Spleen (tissue), 7 donors: Measurements from ENCODE around the gene NCOA3.

Experiments
- POLR2A ChIP-seq, 3 donors: fragments of 450-650 bp; IDR thresholded peaks; one replicate each; pipeline ENCODE4 v1.5.1; 2017; ENCODE audit warnings: antibody characterized with exemption in 3 of 3, mild to moderate bottlenecking in 1 of 3
- POLR2AphosphoS5 ChIP-seq, 3 donors: sonication (generic); formaldehyde crosslinking; IDR thresholded peaks; one replicate each; pipeline ENCODE4 v1.5.1; 2017; ENCODE audit warnings: antibody characterized with exemption in 3 of 3
- TF ChIP-seq, protein P1 (sequence below), 11 experiments: fragments of 200-600 bp in 7 of 11; fragments of 450-650 bp in 4 of 11; sonication (generic) in 4 of 11; IDR thresholded peaks in 8 of 11; conservative IDR thresholded peaks in 3 of 11; 1 replicate in 7 of 11; 2 replicates in 4 of 11; pipeline versions ENCODE4 v1.4.0 to v1.8.0; 2016 to 2021; ENCODE audit warnings: antibody characterized with exemption in 11 of 11, inconsistent platforms in 4 of 11, mild to moderate bottlenecking in 1 of 11
- donor health status: DM: no; HTN: no; CAD: no; lungs with moderate emphysema.
- donor health status: DM: no; HTN: no; CAD: no.
- donor health status: DM: no; HTN: no; CAD: no.

DNA sequence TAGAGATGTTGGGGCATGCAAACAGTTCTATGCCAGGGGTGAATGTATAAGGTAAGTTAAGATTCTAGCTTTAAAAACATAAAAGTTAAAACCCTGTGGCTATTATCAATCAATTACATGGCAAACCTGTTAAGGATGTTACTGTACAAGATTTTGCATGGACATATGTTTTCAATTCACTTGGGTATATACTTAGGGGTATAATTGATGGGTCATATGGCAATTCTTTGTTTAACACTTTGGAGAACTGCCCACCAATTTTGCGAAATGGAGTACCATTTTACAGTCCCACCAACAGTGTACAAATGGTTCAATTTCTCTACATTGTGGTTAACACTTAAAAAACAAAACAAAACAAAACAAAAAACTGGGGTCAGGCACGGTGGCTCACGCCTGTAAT is 9.4 kb upstream of the NCOA3 start:
- TF ChIP-seq, protein P1, sequence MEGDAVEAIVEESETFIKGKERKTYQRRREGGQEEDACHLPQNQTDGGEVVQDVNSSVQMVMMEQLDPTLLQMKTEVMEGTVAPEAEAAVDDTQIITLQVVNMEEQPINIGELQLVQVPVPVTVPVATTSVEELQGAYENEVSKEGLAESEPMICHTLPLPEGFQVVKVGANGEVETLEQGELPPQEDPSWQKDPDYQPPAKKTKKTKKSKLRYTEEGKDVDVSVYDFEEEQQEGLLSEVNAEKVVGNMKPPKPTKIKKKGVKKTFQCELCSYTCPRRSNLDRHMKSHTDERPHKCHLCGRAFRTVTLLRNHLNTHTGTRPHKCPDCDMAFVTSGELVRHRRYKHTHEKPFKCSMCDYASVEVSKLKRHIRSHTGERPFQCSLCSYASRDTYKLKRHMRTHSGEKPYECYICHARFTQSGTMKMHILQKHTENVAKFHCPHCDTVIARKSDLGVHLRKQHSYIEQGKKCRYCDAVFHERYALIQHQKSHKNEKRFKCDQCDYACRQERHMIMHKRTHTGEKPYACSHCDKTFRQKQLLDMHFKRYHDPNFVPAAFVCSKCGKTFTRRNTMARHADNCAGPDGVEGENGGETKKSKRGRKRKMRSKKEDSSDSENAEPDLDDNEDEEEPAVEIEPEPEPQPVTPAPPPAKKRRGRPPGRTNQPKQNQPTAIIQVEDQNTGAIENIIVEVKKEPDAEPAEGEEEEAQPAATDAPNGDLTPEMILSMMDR (IDR thresholded peaks at IDR 0.05 in 8 of 11, conservative IDR thresholded peaks at IDR 0.05 in 3 of 11) = no peak
- TF ChIP-seq POLR2A (IDR thresholded peaks at IDR 0.05) = no peak
- no peak for TF ChIP-seq POLR2AphosphoS5 (IDR thresholded peaks at IDR 0.05)
